ENCODE measurements around the gene ARHGEF11. TPM values are rescaled to one million over a fixed set of nuclear protein-coding genes. Genes with fewer than 3 reads are reported as not detected.

The ARHGEF11 gene
- total RNA-seq, 1 donor from 2014 or later = 37.7 TPM

- no peak for DNase-seq (ENCODE audit: low spot score)
Observed at GRCh38 chr1:156911577-156912298, 133.8 kb downstream of the ARHGEF11 start.

- no peak for DNase-seq (ENCODE audit: low spot score)
Observed at GRCh38 chr1:156910309-156910782, 135.2 kb downstream of the ARHGEF11 start.

- DNase-seq (ENCODE audit: low spot score) = no peak
Observed at GRCh38 chr1:156909671-156910070, 135.9 kb downstream of the ARHGEF11 start.

GRCh38 chr1:156908955-156909354 lies 136.6 kb downstream of the ARHGEF11 start:
- no peak for DNase-seq (ENCODE audit: low spot score)

GRCh38 chr1:156908541-156908940 lies 137.0 kb downstream of the ARHGEF11 start:
- DNase-seq (ENCODE audit: low spot score) = no peak

- DNase-seq (ENCODE audit: low spot score) = no peak
Observed at GRCh38 chr1:156906206-156906906, 139.2 kb downstream of the ARHGEF11 start.

GRCh38 chr1:156905651-156906050 lies 139.9 kb downstream of the ARHGEF11 start:
- no peak for DNase-seq (ENCODE audit: low spot score)

GRCh38 chr1:156905176-156905575 lies 140.4 kb downstream of the ARHGEF11 start:
- DNase-seq (ENCODE audit: low spot score) = no peak

- DNase-seq (ENCODE audit: low spot score) = no peak
Observed at GRCh38 chr1:156904187-156904959, 141.2 kb downstream of the ARHGEF11 start.

GRCh38 chr1:156903328-156904091 lies 142.0 kb downstream of the ARHGEF11 start:
- no peak for DNase-seq (ENCODE audit: low spot score)

- no peak for DNase-seq (ENCODE audit: low spot score)
Observed at GRCh38 chr1:156901966-156902915, 143.3 kb downstream of the ARHGEF11 start.

GRCh38 chr1:156901590-156901900 lies 144.0 kb downstream of the ARHGEF11 start:
- DNase-seq (ENCODE audit: low spot score) = no peak

- DNase-seq (ENCODE audit: low spot score) = no peak
Observed at GRCh38 chr1:156900896-156901589, 144.5 kb downstream of the ARHGEF11 start.

GRCh38 chr1:156899956-156900718 lies 145.4 kb downstream of the ARHGEF11 start:
- no peak for DNase-seq (ENCODE audit: low spot score)

- DNase-seq (ENCODE audit: low spot score) = no peak
Observed at GRCh38 chr1:156898971-156899664, 146.4 kb downstream of the ARHGEF11 start.

- no peak for DNase-seq (ENCODE audit: low spot score)
Observed at GRCh38 chr1:156898161-156898566, 147.4 kb downstream of the ARHGEF11 start.

- no peak for DNase-seq (ENCODE audit: low spot score)
Observed at GRCh38 chr1:156897078-156897825, 148.3 kb downstream of the ARHGEF11 start.

All from mesenteric fat pad (tissue), 1 donor.